IPS-18c (cell line): ENCODE results near the gene CNFN.

ENCODE experiments used
- H3K4me3 ChIP-seq: 2 replicates; pipeline ENCODE4 v1.7.0; 2013; ENCODE audit warnings: low read depth, mild to moderate bottlenecking, low read length, moderate library complexity; ENCODE audit not compliant: insufficient read depth
- H3K9me3 ChIP-seq: one replicate; pipeline ENCODE4 v1.6.1; 2013; ENCODE audit warnings: mild to moderate bottlenecking, low read length, moderate library complexity; ENCODE audit not compliant: control insufficient read depth, insufficient read depth

CNFN gene

GRCh38 chr19:42362891-42363440, 27.1 kb downstream of the CNFN start:
- H3K4me3 ChIP-seq, result no peak overlapping the region
- H3K9me3 ChIP-seq, result peaks cover 2% of the 10 kb centered on the region

- peaks cover 2% of the 10 kb centered on the region for H3K9me3 ChIP-seq
- no peak overlapping the region for H3K4me3 ChIP-seq
Observed at GRCh38 chr19:42362342-42362741, 27.8 kb downstream of the CNFN start.

- Histone ChIP-seq H3K9me3 (peaks cover 2% of the 10 kb centered on the region), H3K4me3 (no peak overlapping the region)
Observed at GRCh38 chr19:42361545-42361910, 28.6 kb downstream of the CNFN start.

GRCh38 chr19:42360787-42361544, 29.1 kb downstream of the CNFN start:
- no peak overlapping the region for H3K4me3 ChIP-seq
- peaks cover 2% of the 10 kb centered on the region for H3K9me3 ChIP-seq

- H3K4me3 ChIP-seq, result no peak overlapping the region
- no peaks in the 10 kb centered on the region for H3K9me3 ChIP-seq
Observed at GRCh38 chr19:42357290-42357689, 32.8 kb downstream of the CNFN start.

- Histone ChIP-seq H3K9me3 (no peaks in the 10 kb centered on the region), H3K4me3 (no peak overlapping the region)
Observed at GRCh38 chr19:42356686-42357085, 33.4 kb downstream of the CNFN start.

GRCh38 chr19:42355896-42356295, 34.2 kb downstream of the CNFN start:
- Histone ChIP-seq H3K4me3 (no peak overlapping the region), H3K9me3 (no peaks in the 10 kb centered on the region)

GRCh38 chr19:42353341-42354015, 36.6 kb downstream of the CNFN start:
- no peak overlapping the region for H3K4me3 ChIP-seq
- H3K9me3 ChIP-seq, result no peaks in the 10 kb centered on the region

GRCh38 chr19:42352301-42353259, 37.5 kb downstream of the CNFN start:
- Histone ChIP-seq H3K4me3 (no peak overlapping the region), H3K9me3 (no peaks in the 10 kb centered on the region)

- Histone ChIP-seq H3K9me3 (no peaks in the 10 kb centered on the region), H3K4me3 (no peak overlapping the region)
Observed at GRCh38 chr19:42351079-42351735, 38.9 kb downstream of the CNFN start.

GRCh38 chr19:42350417-42350816, 39.7 kb downstream of the CNFN start:
- H3K9me3 ChIP-seq, result no peaks in the 10 kb centered on the region
- H3K4me3 ChIP-seq, result no peak overlapping the region

- no peak overlapping the region for H3K4me3 ChIP-seq
- no peaks in the 10 kb centered on the region for H3K9me3 ChIP-seq
Observed at GRCh38 chr19:42349378-42350107, 40.6 kb downstream of the CNFN start.

GRCh38 chr19:42348211-42348610, 41.9 kb downstream of the CNFN start:
- Histone ChIP-seq H3K4me3 (no peak overlapping the region), H3K9me3 (no peaks in the 10 kb centered on the region)

- H3K4me3 ChIP-seq, result no peak overlapping the region
- H3K9me3 ChIP-seq, result no peaks in the 10 kb centered on the region
Observed at GRCh38 chr19:42345191-42345812, 44.8 kb downstream of the CNFN start.

- no peaks in the 10 kb centered on the region for H3K9me3 ChIP-seq
- no peak overlapping the region for H3K4me3 ChIP-seq
Observed at GRCh38 chr19:42344336-42344893, 45.7 kb downstream of the CNFN start.
